Measurements from ENCODE around the gene BABAM1. TPM values are rescaled to one million over a fixed set of nuclear protein-coding genes. Genes with fewer than 3 reads are reported as not detected.

Gene BABAM1
- total and polyA plus RNA-seq, 9 of the 15 experiments (the other 6 are each of a cell fraction or from before 2014, with no cell fraction given): 14.7 to 160 (median 113) TPM

DNA sequence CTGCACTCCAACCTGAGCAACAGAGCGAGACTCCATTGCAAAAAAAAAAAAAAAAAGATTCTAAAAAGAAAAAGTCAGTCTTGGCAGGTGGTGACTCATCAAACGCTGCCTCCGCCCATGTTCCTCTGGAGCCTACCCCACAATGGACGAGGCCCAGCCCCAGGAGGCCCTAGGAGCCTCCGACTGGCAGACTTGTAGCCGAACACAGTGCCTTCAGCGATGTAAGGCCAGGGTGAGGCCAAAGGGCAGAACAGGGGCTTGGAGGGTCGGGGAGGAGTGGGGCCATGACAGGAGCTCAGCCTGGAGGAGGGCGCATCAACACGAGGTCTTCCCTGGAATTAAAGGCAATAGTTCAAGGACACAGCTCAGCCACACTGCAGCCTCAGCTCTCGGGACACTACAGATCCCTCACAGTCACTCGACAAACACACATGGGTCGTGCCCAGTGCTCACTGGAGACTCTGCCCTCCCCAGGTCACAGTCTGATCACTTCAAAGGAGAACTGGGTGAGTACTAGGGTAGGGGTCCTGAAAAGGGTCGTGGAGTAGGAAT, 47.0 kb upstream of the BABAM1 start (continued):
- TF ChIP-seq, protein P1, sequence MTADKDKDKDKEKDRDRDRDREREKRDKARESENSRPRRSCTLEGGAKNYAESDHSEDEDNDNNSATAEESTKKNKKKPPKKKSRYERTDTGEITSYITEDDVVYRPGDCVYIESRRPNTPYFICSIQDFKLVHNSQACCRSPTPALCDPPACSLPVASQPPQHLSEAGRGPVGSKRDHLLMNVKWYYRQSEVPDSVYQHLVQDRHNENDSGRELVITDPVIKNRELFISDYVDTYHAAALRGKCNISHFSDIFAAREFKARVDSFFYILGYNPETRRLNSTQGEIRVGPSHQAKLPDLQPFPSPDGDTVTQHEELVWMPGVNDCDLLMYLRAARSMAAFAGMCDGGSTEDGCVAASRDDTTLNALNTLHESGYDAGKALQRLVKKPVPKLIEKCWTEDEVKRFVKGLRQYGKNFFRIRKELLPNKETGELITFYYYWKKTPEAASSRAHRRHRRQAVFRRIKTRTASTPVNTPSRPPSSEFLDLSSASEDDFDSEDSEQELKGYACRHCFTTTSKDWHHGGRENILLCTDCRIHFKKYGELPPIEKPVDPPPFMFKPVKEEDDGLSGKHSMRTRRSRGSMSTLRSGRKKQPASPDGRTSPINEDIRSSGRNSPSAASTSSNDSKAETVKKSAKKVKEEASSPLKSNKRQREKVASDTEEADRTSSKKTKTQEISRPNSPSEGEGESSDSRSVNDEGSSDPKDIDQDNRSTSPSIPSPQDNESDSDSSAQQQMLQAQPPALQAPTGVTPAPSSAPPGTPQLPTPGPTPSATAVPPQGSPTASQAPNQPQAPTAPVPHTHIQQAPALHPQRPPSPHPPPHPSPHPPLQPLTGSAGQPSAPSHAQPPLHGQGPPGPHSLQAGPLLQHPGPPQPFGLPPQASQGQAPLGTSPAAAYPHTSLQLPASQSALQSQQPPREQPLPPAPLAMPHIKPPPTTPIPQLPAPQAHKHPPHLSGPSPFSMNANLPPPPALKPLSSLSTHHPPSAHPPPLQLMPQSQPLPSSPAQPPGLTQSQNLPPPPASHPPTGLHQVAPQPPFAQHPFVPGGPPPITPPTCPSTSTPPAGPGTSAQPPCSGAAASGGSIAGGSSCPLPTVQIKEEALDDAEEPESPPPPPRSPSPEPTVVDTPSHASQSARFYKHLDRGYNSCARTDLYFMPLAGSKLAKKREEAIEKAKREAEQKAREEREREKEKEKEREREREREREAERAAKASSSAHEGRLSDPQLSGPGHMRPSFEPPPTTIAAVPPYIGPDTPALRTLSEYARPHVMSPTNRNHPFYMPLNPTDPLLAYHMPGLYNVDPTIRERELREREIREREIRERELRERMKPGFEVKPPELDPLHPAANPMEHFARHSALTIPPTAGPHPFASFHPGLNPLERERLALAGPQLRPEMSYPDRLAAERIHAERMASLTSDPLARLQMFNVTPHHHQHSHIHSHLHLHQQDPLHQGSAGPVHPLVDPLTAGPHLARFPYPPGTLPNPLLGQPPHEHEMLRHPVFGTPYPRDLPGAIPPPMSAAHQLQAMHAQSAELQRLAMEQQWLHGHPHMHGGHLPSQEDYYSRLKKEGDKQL (CRISPR knock-in tag; IDR thresholded peaks at IDR 0.05; ENCODE audit: borderline replicate concordance): no peak
- TF ChIP-seq SIX5 (IDR thresholded peaks at IDR 0.05; ENCODE audit: borderline replicate concordance in 1 of 2, insufficient read depth in 1 of 2, low read depth in 1 of 2, low read length in 2 of 2) (no peak), CHD1 (IDR thresholded peaks at IDR 0.05; ENCODE audit: low read length) (no peak), EP400 (IDR thresholded peaks at IDR 0.05) (peak; percentile 59), ZNF253 (CRISPR knock-in tag; conservative IDR thresholded peaks at IDR 0.05) (no peak), SMAD2 (IDR thresholded peaks at IDR 0.05; ENCODE audit: low read depth, low read length) (no peak), BHLHE40 (IDR thresholded peaks at IDR 0.05; ENCODE audit: low read length) (no peak), ETV5 (CRISPR knock-in tag; IDR thresholded peaks at IDR 0.05; ENCODE audit: low read depth) (no peak), ZNF316 (IDR thresholded peaks at IDR 0.05) (peak; percentile 81), ZNF133 (CRISPR knock-in tag; IDR thresholded peaks at IDR 0.05) (no peak), ETV1 (tag; conservative IDR thresholded peaks at IDR 0.05; ENCODE audit: low read depth) (no peak), HMGN3 (IDR thresholded peaks at IDR 0.05; ENCODE audit: borderline replicate concordance, extremely low read depth, insufficient read length, low read depth, low read length) (no peak), MEF2A (IDR thresholded peaks at IDR 0.05; ENCODE audit: control insufficient read depth, low read depth, low read length) (no peak), XRCC5 (IDR thresholded peaks at IDR 0.05; ENCODE audit: low read depth, low read length) (no peak), ZNF695 (CRISPR knock-in tag; IDR thresholded peaks at IDR 0.05) (no peak), CBFB (CRISPR knock-in tag; IDR thresholded peaks at IDR 0.05) (no peak), ZC3H4 (CRISPR knock-in tag; IDR thresholded peaks at IDR 0.05; ENCODE audit: borderline replicate concordance) (no peak), CHCHD3 (CRISPR knock-in tag; IDR thresholded peaks at IDR 0.05) (no peak), KLF13 (tag; IDR thresholded peaks at IDR 0.05; ENCODE audit: borderline replicate concordance, low read depth) (no peak)
- TF ChIP-seq, protein P2, sequence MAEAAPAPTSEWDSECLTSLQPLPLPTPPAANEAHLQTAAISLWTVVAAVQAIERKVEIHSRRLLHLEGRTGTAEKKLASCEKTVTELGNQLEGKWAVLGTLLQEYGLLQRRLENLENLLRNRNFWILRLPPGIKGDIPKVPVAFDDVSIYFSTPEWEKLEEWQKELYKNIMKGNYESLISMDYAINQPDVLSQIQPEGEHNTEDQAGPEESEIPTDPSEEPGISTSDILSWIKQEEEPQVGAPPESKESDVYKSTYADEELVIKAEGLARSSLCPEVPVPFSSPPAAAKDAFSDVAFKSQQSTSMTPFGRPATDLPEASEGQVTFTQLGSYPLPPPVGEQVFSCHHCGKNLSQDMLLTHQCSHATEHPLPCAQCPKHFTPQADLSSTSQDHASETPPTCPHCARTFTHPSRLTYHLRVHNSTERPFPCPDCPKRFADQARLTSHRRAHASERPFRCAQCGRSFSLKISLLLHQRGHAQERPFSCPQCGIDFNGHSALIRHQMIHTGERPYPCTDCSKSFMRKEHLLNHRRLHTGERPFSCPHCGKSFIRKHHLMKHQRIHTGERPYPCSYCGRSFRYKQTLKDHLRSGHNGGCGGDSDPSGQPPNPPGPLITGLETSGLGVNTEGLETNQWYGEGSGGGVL (CRISPR knock-in tag; IDR thresholded peaks at IDR 0.05): no peak
- TF ChIP-seq, protein P3, sequence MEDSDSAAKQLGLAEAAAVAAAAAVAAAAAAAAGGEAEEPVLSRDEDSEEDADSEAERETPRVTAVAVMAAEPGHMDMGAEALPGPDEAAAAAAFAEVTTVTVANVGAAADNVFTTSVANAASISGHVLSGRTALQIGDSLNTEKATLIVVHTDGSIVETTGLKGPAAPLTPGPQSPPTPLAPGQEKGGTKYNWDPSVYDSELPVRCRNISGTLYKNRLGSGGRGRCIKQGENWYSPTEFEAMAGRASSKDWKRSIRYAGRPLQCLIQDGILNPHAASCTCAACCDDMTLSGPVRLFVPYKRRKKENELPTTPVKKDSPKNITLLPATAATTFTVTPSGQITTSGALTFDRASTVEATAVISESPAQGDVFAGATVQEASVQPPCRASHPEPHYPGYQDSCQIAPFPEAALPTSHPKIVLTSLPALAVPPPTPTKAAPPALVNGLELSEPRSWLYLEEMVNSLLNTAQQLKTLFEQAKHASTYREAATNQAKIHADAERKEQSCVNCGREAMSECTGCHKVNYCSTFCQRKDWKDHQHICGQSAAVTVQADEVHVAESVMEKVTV (CRISPR knock-in tag; IDR thresholded peaks at IDR 0.05): no peak

All from K562 (cell line).